Muscle of arm (tissue), 12 donors: Measurements from ENCODE around the gene KBTBD8. TPM values are rescaled to one million over a fixed set of nuclear protein-coding genes. Genes with fewer than 3 reads are reported as not detected.
A peak's percentile ranks its signal among the peaks of the same experiment; 100 is the strongest.

Source experiments
- DNase-seq: peaks from one replicate; pipeline ENCODE4 v3.0.0-alpha.2; 2013
- polyA plus RNA-seq, 12 donors: library from polyadenylated mRNA; unstranded; fragments of 120-200 nt; gene quantifications; one replicate each; pipeline ENCODE4 v1.2.1, GENCODE V29; 2013; ENCODE audit not compliant: insufficient read length in 12 of 12

The KBTBD8 gene
- polyA plus RNA-seq, 12 donors, result 2.8 to 5.4 (median 3.4) TPM; not detected in 1

GRCh38 chr3:66997560-66998112 is 471 bp upstream of the KBTBD8 start:
- DNase-seq, result no peak

GRCh38 chr3:66998904-66999235 is 763 bp downstream of the KBTBD8 start:
- DNase-seq, result no peak

- DNase-seq, result no peak
Measured at GRCh38 chr3:67000009-67000408, 1.9 kb downstream of the KBTBD8 start.

- DNase-seq, result no peak
Measured at GRCh38 chr3:67001086-67001861, 3.2 kb downstream of the KBTBD8 start.

DNA sequence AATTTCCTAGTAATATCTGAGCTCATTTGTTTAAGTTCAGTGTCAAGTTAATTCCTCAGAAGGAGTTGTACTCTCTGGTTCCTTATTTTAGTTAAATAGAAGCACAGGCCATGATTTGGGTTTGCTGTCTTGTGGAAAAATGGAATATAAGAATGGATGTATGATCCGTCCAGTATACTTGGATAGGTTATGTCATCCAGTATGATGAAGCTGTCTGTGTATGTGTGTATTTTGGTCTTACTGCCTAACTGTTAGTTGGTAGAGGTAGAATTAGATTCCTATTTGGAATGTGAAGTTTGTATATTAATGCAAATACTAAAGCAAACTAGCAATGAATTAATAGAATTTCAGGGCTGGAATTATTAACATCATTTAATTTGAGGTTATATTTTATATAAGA is 7.9 kb downstream of the KBTBD8 start:
- DNase-seq, result no peak

- no peak for DNase-seq
Measured at GRCh38 chr3:67006460-67006859, 8.4 kb downstream of the KBTBD8 start.

GRCh38 chr3:67008388-67008787 is 10.3 kb downstream of the KBTBD8 start:
- no peak for DNase-seq

DNA sequence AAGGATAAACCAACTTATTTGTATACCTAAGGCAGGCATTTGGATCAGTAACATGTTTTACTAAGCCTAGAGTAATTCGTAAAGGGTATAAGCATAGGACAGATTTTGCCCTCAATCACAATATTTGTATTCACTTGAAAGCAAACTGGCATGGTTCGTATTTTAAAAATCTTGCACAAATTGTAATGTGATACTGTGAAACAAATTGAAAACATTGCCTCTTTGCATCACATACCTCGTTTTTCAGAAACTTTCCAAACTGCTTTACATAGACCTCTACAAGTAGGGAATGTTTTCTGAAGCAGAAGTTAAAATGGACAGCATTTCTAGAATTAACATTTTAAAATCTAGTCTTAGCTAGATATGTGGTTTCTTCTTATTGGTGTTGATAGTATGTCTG is 11.6 kb downstream of the KBTBD8 start:
- no peak for DNase-seq

- no peak for DNase-seq
Measured at GRCh38 chr3:67011414-67012131, 13.5 kb downstream of the KBTBD8 start.

GRCh38 chr3:67012564-67012963 is 14.5 kb downstream of the KBTBD8 start:
- DNase-seq, result no peak

DNA sequence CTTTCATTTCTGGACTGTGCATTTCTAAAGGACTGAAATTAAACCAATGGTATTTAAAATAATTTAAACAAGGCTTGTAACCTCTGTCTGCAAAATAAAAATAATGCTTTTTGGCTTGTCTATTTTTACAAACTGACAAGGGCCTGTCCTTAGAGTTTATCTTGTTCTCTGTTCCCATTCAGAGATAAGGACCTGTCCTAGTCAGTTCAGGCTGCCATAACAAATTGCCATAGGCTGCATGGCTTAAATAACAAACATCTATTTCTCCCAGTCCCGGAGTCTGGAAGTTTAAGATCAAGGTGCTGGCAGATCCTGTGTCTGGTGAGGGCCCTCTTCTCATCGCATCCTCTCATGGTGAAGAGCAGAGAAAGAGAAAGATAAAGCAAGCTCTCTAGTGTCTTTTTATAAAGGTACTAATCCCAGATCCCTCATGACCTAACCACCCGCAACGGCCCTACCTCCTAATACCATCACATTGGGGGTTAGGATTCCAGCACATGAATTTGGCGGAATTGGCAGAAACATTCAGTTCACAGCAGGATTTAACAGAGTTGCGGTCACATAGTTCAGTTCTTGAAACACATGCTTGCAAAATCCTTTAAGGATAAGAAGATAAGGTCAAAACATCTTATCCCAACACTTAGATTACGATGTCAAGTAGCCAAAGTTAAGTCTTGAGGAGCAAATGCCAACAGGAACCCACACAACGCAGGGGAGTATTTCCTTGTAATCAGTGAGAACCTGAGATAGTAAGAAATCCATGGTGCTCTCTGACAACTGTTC is 17.8 kb downstream of the KBTBD8 start:
- DNase-seq, result no peak

GRCh38 chr3:67016522-67017080 is 18.5 kb downstream of the KBTBD8 start:
- no peak for DNase-seq

DNA sequence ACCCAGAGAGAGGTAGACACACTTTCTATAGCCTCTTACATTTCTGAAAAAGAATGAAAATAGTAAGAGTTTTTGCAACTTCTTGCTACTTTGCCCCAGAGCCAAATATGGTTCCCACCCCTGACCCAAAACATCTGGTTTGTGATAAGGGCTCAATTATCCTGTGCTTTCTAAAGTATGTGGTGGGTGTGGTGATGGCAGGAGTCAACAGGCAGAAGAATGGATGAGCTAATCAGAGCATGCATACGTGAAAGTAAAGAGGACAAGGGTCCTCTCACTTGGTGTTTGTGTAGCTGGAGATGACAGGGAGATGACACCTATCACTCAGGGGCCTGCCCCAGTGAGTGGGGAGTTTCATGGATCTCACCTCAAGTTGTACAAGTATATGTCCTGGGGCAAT is 19.1 kb downstream of the KBTBD8 start:
- DNase-seq, result no peak

- peak; percentile 7 for DNase-seq
Measured at GRCh38 chr3:67018105-67018788, 20.1 kb downstream of the KBTBD8 start.

DNA sequence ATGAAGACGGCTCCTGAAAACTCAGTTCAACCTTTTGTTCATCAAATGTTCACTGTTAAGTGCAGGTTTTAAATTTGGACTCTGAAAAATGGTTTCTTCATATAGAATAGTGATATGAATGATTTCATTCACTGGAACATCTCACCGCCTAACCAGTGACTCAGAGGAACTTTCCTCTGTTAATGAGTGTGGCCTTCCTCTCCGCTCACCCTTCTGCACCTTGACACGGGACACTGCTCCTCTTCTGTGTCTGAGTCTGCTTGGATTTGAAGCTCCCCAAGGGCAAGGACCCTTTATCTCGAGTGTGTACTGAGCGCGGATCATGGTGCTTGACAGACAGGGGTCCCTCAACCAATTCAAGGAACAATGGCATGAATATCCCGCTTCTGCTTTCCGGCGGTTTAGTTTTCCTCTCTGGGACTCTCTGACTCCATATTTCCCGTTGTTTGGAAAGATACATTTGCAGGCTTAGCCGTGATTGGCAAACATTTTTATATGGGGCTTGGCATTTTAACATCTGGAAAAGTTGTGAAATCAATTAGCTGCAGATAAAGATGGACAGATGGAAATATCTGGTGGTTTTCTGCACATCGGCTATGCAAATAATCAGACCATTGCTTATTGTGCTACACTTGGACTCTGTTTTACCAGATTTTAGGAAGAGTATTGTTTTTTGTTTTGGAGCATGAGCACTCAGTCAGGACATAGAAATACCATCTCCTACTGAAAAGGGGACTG is 20.9 kb downstream of the KBTBD8 start:
- DNase-seq, result no peak

- no peak for DNase-seq
Measured at GRCh38 chr3:67028001-67028784, 30.1 kb downstream of the KBTBD8 start.

GRCh38 chr3:67030785-67031740 is 33.0 kb downstream of the KBTBD8 start:
- DNase-seq, result no peak

DNA sequence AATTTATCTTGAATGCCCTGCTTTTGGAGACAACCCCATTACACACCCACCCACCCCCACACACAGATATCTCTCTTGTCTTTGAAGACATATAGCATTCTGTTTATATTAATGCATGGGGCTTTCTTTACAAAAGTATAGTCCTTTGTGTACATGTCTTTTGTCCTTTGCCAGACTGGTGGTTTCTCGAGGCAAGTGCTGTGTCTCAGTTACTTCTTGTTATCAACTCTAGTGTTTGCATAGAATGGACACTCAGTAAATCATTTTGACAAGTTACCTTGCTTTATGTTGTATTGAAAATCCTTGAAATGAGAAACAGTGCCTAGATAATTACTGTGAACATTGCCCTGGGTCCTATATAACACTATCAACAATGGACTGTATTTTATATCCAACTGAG is 33.9 kb downstream of the KBTBD8 start:
- no peak for DNase-seq

GRCh38 chr3:67033079-67033478 is 35.0 kb downstream of the KBTBD8 start:
- no peak for DNase-seq
